ENCODE measurements around the gene HIPK2.
"Not testable (repeated sequence)": the region's sequence is repeated elsewhere in the genome, so short reads cannot be mapped to it uniquely, and the experiment has no call there.

The HIPK2 gene

GRCh38 chr7:139560199-139560598, 217.6 kb downstream of the HIPK2 start:
- no peak for DNase-seq (ENCODE audit: low read depth, low spot score)
- H3K27ac ChIP-seq = no peak overlapping the region

- DNase-seq (ENCODE audit: low read depth, low spot score) = no peak
- H3K27ac ChIP-seq = no peak overlapping the region
Measured at GRCh38 chr7:139559364-139560105, 218.3 kb downstream of the HIPK2 start.

- no peak overlapping the region for H3K27ac ChIP-seq
- no peak for DNase-seq (ENCODE audit: low read depth, low spot score)
Measured at GRCh38 chr7:139557857-139558581, 219.8 kb downstream of the HIPK2 start.

GRCh38 chr7:139553991-139554700, 223.7 kb downstream of the HIPK2 start:
- DNase-seq (ENCODE audit: low read depth, low spot score) = not testable (repeated sequence)

GRCh38 chr7:139548302-139549028, 229.3 kb downstream of the HIPK2 start:
- DNase-seq (ENCODE audit: low read depth, low spot score) = no peak
- H3K27ac ChIP-seq = no peak overlapping the region

More at GRCh38 chr7:139553991-139554700, 223.7 kb downstream of the HIPK2 start:
- not testable (repeated sequence) for H3K27ac ChIP-seq

- no peak for DNase-seq (ENCODE audit: low read depth, low spot score)
- no peak overlapping the region for H3K27ac ChIP-seq
Measured at GRCh38 chr7:139544645-139545044, 233.2 kb downstream of the HIPK2 start.

GRCh38 chr7:139543801-139544603, 233.8 kb downstream of the HIPK2 start:
- no peak for DNase-seq (ENCODE audit: low read depth, low spot score)
- no peak overlapping the region for H3K27ac ChIP-seq

GRCh38 chr7:139542308-139543151, 235.3 kb downstream of the HIPK2 start:
- no peak for DNase-seq (ENCODE audit: low read depth, low spot score)
- no peak overlapping the region for H3K27ac ChIP-seq

GRCh38 chr7:139541600-139542307, 236.0 kb downstream of the HIPK2 start:
- no peak for DNase-seq (ENCODE audit: low read depth, low spot score)
- H3K27ac ChIP-seq = no peak overlapping the region

GRCh38 chr7:139540203-139540602, 237.6 kb downstream of the HIPK2 start:
- H3K27ac ChIP-seq = no peak overlapping the region
- DNase-seq (ENCODE audit: low read depth, low spot score) = no peak

- no peak overlapping the region for H3K27ac ChIP-seq
- DNase-seq (ENCODE audit: low read depth, low spot score) = no peak
Measured at GRCh38 chr7:139538881-139539635, 238.7 kb downstream of the HIPK2 start.

- no peak for DNase-seq (ENCODE audit: low read depth, low spot score)
- no peak overlapping the region for H3K27ac ChIP-seq
Measured at GRCh38 chr7:139536152-139536551, 241.6 kb downstream of the HIPK2 start.

GRCh38 chr7:139534966-139535651, 242.7 kb downstream of the HIPK2 start:
- DNase-seq (ENCODE audit: low read depth, low spot score) = no peak
- H3K27ac ChIP-seq = no peak overlapping the region

- DNase-seq (ENCODE audit: low read depth, low spot score) = no peak
- no peak overlapping the region for H3K27ac ChIP-seq
Measured at GRCh38 chr7:139534096-139534495, 243.7 kb downstream of the HIPK2 start.

GRCh38 chr7:139532636-139533155, 245.1 kb downstream of the HIPK2 start:
- no peak overlapping the region for H3K27ac ChIP-seq
- no peak for DNase-seq (ENCODE audit: low read depth, low spot score)

GRCh38 chr7:139531094-139531493, 246.7 kb downstream of the HIPK2 start:
- no peak overlapping the region for H3K27ac ChIP-seq
- no peak for DNase-seq (ENCODE audit: low read depth, low spot score)
